MCF 10A (cell line): ENCODE measurements around the gene SARDH. TPM values are rescaled to one million over a fixed set of nuclear protein-coding genes. Genes with fewer than 3 reads are reported as not detected.

Experiments used
- BruUV-seq: library from RNA; stranded (reverse); fragments of 400-500 nt; replicated peaks from 2 replicates; lab custom pipeline; 2021; lab: Mats Ljungman, UMichigan
- CTCF ChIA-PET: fragments of 300-600 bp; sonication (Branson Sonifier 250); formaldehyde crosslinking; extraction: SDS; loops from one replicate; lab custom pipeline; 2021; ENCODE audit warnings: antibody characterized with exemption, inconsistent platforms; lab: Yijun Ruan, JAX
- POLR2A ChIA-PET: fragments of 300-600, 350-650 bp; sonication (Branson Sonifier 250); formaldehyde crosslinking; extraction: SDS; loops from one replicate; lab custom pipeline; 2020; ENCODE audit warnings: antibody characterized with exemption, inconsistent platforms; lab: Yijun Ruan, JAX
- DNase-seq: peaks from one replicate; pipeline ENCODE4 v3.0.0-alpha.2; 2018; ENCODE audit not compliant: unreplicated experiment
- H3K27ac Mint-ChIP-seq: one replicate; pipeline ENCODE4 v1.8.0; 2022; ENCODE audit warnings: mild to moderate bottlenecking, low read depth, mixed read lengths; ENCODE audit not compliant: unreplicated experiment
- H3K27me3 Mint-ChIP-seq: one replicate; pipeline ENCODE4 v1.8.0; 2022; ENCODE audit warnings: mixed read lengths; ENCODE audit not compliant: insufficient read depth, unreplicated experiment
- H3K36me3 Mint-ChIP-seq: one replicate; pipeline ENCODE4 v1.8.0; 2022; ENCODE audit warnings: mild to moderate bottlenecking, moderate library complexity, mixed read lengths; ENCODE audit not compliant: insufficient read depth, unreplicated experiment
- H3K4me1 Mint-ChIP-seq: one replicate; pipeline ENCODE4 v1.8.0; 2022; ENCODE audit warnings: mixed read lengths; ENCODE audit not compliant: insufficient read depth, unreplicated experiment
- H3K4me3 Mint-ChIP-seq: one replicate; pipeline ENCODE4 v1.8.0; 2022; ENCODE audit warnings: mild to moderate bottlenecking, moderate library complexity, mixed read lengths; ENCODE audit not compliant: unreplicated experiment
- H3K9me3 Mint-ChIP-seq: one replicate; pipeline ENCODE4 v1.8.0; 2022; ENCODE audit warnings: mixed read lengths; ENCODE audit not compliant: unreplicated experiment
- CTCF ChIP-seq: fragments of 200-600 bp; IDR thresholded peaks from one replicate; pipeline ENCODE4 v1.8.0; 2022; ENCODE audit warnings: antibody characterized with exemption, mild to moderate bottlenecking; ENCODE audit not compliant: unreplicated experiment
- intact Hi-C: fragments of 100-400 bp; cut with micrococcal nuclease; formaldehyde crosslinking; loops from 2 replicates; pipeline ENCODE4 v1.14.1; 2022
- total RNA-seq: library from RNA; stranded (reverse); gene quantifications from 2 replicates; pipeline ENCODE4 v1.2.3, GENCODE V29; 2022

Gene SARDH
- total RNA-seq, 1 experiment from 2014 or later = not detected

DNA sequence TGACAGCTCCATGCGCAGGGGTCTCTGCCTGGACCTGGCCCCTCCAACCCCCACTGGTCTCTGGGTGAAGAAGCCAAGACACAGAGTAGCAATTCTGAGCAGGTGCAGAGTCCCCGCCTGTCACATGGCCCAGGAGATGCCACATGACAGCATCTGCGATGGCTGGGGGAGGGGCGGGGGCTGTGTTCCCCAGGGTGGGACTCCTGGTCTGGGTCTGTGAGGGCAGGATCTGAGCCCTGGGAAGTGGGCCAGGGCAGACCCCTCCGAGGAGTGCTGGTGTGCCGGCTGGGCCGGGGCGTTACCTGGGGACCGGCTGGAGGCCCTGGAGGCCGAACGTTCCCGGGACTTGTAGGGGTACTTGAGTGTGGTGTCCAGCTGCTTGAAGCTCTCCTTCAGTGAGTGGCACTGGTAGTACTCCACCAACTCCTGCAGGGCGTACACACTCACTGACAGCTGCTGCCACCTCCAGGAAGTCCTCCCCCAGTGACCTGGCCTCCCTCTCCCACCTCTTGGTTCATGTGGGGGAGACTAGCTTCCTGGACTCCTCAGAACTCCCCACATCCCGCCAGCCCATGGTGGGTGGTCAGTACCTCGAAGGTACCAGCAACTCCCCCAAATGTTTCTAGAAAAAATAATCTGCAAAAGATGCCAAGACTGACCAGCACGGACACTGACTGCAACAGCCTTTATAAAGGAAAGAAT, 32.1 kb upstream of the SARDH start:
- no peak overlapping the region for H3K27ac Mint-ChIP-seq
- peaks cover 48% of the 10 kb centered on the region for H3K36me3 Mint-ChIP-seq
- intact Hi-C loops = no loop called here
- ChIA-PET POLR2A (interaction anchor here (0.7 kb wide), 1 partner anchor 265 kb away, joined by 5 read pairs; no protein-coding TSS in a partner anchor), CTCF (interaction anchor here (1.5 kb wide), 1 partner anchor 224 kb away, joined by 8 read pairs; no protein-coding TSS in a partner anchor)
- BruUV-seq = no TSS peak
- no peak for TF ChIP-seq CTCF
- DNase-seq = no peak
- no peaks in the 10 kb centered on the region for H3K27me3 Mint-ChIP-seq
- H3K9me3 Mint-ChIP-seq = peaks cover 7% of the 10 kb centered on the region
- H3K4me1 Mint-ChIP-seq = no peaks in the 10 kb centered on the region
- no peak overlapping the region for H3K4me3 Mint-ChIP-seq

DNA sequence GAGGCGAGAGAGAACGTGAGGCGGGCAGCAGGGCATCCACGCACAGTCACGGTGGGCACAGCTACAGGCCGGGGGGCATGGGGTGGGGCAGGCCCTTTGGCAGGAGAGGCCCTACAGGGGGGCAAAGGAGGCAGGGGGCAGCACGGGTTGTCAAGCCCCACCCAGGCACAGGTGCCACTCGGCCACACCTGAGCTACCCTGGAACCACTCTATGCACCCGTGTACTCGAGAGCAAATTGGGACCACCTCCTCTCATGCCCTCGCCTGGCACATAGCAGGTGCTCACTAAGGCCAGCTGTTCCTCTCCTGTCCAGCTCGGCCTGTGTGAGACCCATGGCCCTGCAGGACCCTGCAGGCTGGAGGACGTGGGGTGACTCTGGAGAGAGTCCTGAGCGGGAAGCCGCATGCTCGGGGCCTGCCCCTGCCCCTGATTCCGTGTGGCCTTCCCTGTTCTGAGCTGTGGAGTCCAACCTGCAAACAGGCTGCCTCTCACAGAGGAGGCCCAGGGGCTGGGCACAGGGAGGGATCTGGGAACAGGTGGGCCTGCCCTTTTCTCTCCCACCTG, 31.4 kb upstream of the SARDH start:
- TF ChIP-seq CTCF = no peak
- no peak for DNase-seq
- H3K27me3 Mint-ChIP-seq = no peaks in the 10 kb centered on the region
- no peak overlapping the region for H3K27ac Mint-ChIP-seq
- H3K36me3 Mint-ChIP-seq = peaks cover 49% of the 10 kb centered on the region
- ChIA-PET POLR2A (interaction anchor here (0.6 kb wide), 1 partner anchor 768 kb away, joined by 4 read pairs; no protein-coding TSS in a partner anchor), CTCF (interaction anchor here (1.5 kb wide), 2 partner anchors 13 to 224 kb away, joined by 7 to 8 read pairs; no protein-coding TSS in a partner anchor)
- BruUV-seq = no TSS peak
- peaks cover 7% of the 10 kb centered on the region for H3K9me3 Mint-ChIP-seq
- H3K4me3 Mint-ChIP-seq = no peak overlapping the region
- intact Hi-C loops = no loop called here
- H3K4me1 Mint-ChIP-seq = no peaks in the 10 kb centered on the region

DNA sequence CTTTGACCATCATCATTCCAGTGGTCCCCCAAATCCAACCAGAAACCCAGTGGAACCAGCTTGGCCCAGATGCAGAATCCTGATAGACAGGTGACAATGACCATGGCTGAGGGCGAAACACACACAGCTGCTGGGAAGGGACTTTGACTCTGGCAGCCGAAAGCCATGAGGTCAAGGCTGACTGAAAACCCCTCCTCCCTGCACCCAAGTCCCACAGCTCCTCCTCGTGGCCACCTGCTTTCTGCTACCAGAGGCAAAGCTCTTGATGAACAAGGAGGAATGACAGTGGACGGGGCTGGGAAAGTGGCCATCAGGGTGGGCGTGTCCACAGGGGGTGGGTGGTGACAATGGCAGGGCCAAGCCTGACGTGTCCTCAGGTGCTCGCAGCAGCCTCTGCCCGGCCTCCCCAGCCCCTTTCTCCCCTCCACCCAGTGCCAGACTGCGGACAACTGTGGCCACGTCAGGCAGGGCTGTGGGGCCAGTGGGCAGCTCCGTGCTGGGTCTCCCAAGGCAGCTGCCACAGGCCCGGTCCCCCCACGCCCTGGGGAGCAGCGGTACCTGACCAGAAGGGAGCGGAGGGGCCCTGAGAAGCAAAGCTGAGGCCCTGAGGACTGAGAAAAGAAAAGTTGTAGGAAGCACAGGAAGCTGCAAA, 30.8 kb upstream of the SARDH start:
- CTCF ChIA-PET = interaction anchor here (1.5 kb wide), 2 partner anchors 13 to 225 kb away, joined by 7 to 8 read pairs; no protein-coding TSS in a partner anchor
- Mint-ChIP-seq H3K9me3 (peaks cover 7% of the 10 kb centered on the region), H3K4me3 (no peak overlapping the region), H3K27ac (no peak overlapping the region), H3K36me3 (peaks cover 49% of the 10 kb centered on the region), H3K4me1 (no peaks in the 10 kb centered on the region), H3K27me3 (no peaks in the 10 kb centered on the region)
- no TSS peak for BruUV-seq
- no peak for TF ChIP-seq CTCF
- DNase-seq = no peak
- intact Hi-C loops = no loop called here
- POLR2A ChIA-PET = interaction anchor here (0.6 kb wide), 1 partner anchor 767 kb away, joined by 4 read pairs; no protein-coding TSS in a partner anchor

DNA sequence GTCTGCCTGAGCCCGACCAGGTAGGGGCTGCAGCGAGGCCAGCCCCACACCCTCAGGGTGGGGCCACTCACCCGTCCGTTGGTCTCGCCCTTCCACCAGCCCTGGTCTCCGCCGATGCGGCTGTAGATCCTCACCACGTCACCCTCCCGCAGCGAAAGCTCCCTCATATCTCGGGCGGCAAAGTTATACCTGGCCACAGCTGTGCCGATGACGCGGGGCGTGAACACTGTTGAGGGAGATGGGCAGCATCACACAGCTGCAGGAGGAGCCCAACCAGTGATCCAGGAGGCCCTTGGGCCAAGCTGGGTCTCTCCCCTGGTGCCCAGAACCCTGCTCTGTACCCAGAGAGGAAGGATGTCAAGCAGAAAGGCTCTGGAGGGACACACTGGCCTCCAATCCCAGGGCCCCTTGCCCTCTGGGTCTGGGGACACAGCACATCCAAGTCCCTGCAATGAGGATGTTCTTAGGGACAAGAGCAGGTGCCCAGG, 30.3 kb upstream of the SARDH start:
- Mint-ChIP-seq H3K27me3 (no peaks in the 10 kb centered on the region), H3K9me3 (peaks cover 7% of the 10 kb centered on the region), H3K36me3 (peaks cover 44% of the 10 kb centered on the region), H3K4me3 (no peak overlapping the region), H3K4me1 (no peaks in the 10 kb centered on the region), H3K27ac (no peak overlapping the region)
- ChIA-PET POLR2A (no interaction called here), CTCF (interaction anchor here (0.6 to 1.5 kb wide), 2 partner anchors 12 to 14 kb away, joined by 3 to 7 read pairs; no protein-coding TSS in a partner anchor)
- no peak for DNase-seq
- TF ChIP-seq CTCF = no peak
- no TSS peak for BruUV-seq
- intact Hi-C loops = no loop called here
